Mesenchymal stem cell (in vitro differentiated cells and primary cell): ENCODE measurements around the gene MANSC4.

Experiments
- DNase-seq: peaks from one replicate; pipeline ENCODE4 v3.0.0-alpha.2; 2013
- H2AFZ ChIP-seq: one replicate; pipeline ENCODE4 v1.6.1; 2013; ENCODE audit warnings: low read depth, mild to moderate bottlenecking, control low read depth, inconsistent platforms, low read length, moderate library complexity
- H2AK5ac ChIP-seq: 2 replicates; pipeline ENCODE4 v1.6.1; 2013; ENCODE audit warnings: low read length, moderate library complexity, mild to moderate bottlenecking, inconsistent platforms; ENCODE audit not compliant: severe bottlenecking
- H2BK120ac ChIP-seq: one replicate; pipeline ENCODE4 v1.6.1; 2013; ENCODE audit warnings: low read depth, mild to moderate bottlenecking, inconsistent platforms, low read length, moderate library complexity
- H2BK12ac ChIP-seq, 2 experiments: one replicate each; pipeline ENCODE4 v1.6.1; 2013; ENCODE audit warnings: inconsistent platforms in 2 of 2, low read length in 2 of 2, mild to moderate bottlenecking in 2 of 2, moderate library complexity in 2 of 2, control low read depth in 1 of 2
- H2BK15ac ChIP-seq: one replicate; pipeline ENCODE4 v1.6.1; 2013; ENCODE audit warnings: mild to moderate bottlenecking, low read depth, inconsistent platforms; ENCODE audit not compliant: poor library complexity, severe bottlenecking
- H2BK5ac ChIP-seq: 2 replicates; pipeline ENCODE4 v1.6.1; 2013; ENCODE audit warnings: low read depth, mild to moderate bottlenecking, low read length, control low read depth, inconsistent platforms; ENCODE audit not compliant: poor library complexity, severe bottlenecking
- H3K14ac ChIP-seq, 2 experiments: one replicate each; pipeline ENCODE4 v1.6.1; 2013; ENCODE audit warnings: inconsistent platforms in 2 of 2, low read length in 2 of 2, control low read depth in 1 of 2, mild to moderate bottlenecking in 1 of 2, moderate library complexity in 1 of 2
- H3K18ac ChIP-seq, 2 experiments: one replicate each; pipeline ENCODE4 v1.6.1; 2013; ENCODE audit warnings: inconsistent platforms in 2 of 2, low read length in 2 of 2, control low read depth in 1 of 2, low read depth in 1 of 2, mild to moderate bottlenecking in 1 of 2
- H3K23ac ChIP-seq, 2 experiments: one replicate each; pipeline ENCODE4 v1.6.1; 2013; ENCODE audit warnings: inconsistent platforms in 2 of 2, low read length in 2 of 2, mild to moderate bottlenecking in 2 of 2, moderate library complexity in 2 of 2, control low read depth in 1 of 2
- H3K27ac ChIP-seq: 2 replicates; pipeline ENCODE4 v1.5.1; 2013; ENCODE audit warnings: mild to moderate bottlenecking, moderate library complexity, low read length, control low read depth, inconsistent platforms; ENCODE audit not compliant: poor library complexity, severe bottlenecking
- H3K27me3 ChIP-seq, 2 experiments: 2 replicates each; pipeline versions ENCODE4 v1.6.1 to v1.7.0; 2013; ENCODE audit warnings: low read length in 2 of 2, mild to moderate bottlenecking in 2 of 2, moderate library complexity in 2 of 2, control low read depth in 1 of 2, inconsistent platforms in 1 of 2; ENCODE audit not compliant: control insufficient read depth in 1 of 2, insufficient read depth in 1 of 2
- H3K36me3 ChIP-seq, 2 experiments: 2 replicates each; pipeline versions ENCODE4 v1.6.1 to v1.7.0; 2013; ENCODE audit warnings: low read length in 2 of 2, control low read depth in 1 of 2, inconsistent platforms in 1 of 2, low read depth in 1 of 2, mild to moderate bottlenecking in 1 of 2; ENCODE audit not compliant: insufficient read depth in 2 of 2, control insufficient read depth in 1 of 2
- H3K4ac ChIP-seq, 2 experiments: one replicate each; pipeline ENCODE4 v1.6.1; 2013; ENCODE audit warnings: inconsistent platforms in 2 of 2, low read length in 2 of 2, mild to moderate bottlenecking in 2 of 2, moderate library complexity in 2 of 2, control low read depth in 1 of 2, low read depth in 1 of 2
- H3K4me1 ChIP-seq: 2 replicates; pipeline ENCODE4 v1.6.1; 2013; ENCODE audit warnings: low read depth, low read length, control low read depth; ENCODE audit not compliant: control insufficient read depth, insufficient read depth
- H3K4me2 ChIP-seq: 2 replicates; pipeline ENCODE4 v1.6.1; 2013; ENCODE audit warnings: low read length, mild to moderate bottlenecking, inconsistent platforms; ENCODE audit not compliant: poor library complexity, severe bottlenecking
- H3K4me3 ChIP-seq, 2 experiments: 2 replicates each; pipeline versions ENCODE4 v1.5.1 to v1.7.0; 2013; ENCODE audit warnings: low read length in 2 of 2, mild to moderate bottlenecking in 2 of 2, control low read depth in 1 of 2, low read depth in 1 of 2; ENCODE audit not compliant: insufficient read depth in 1 of 2
- H3K79me1 ChIP-seq: replicated peaks from 2 replicates; pipeline ENCODE4 v1.6.1; 2013; ENCODE audit warnings: mild to moderate bottlenecking, control low read depth, low read length, inconsistent platforms; ENCODE audit not compliant: poor library complexity, severe bottlenecking
- H3K9ac ChIP-seq: 2 replicates; pipeline ENCODE4 v1.7.0; 2013; ENCODE audit warnings: mild to moderate bottlenecking, low read length, moderate library complexity
- H3K9me3 ChIP-seq: 2 replicates; pipeline ENCODE4 v1.7.0; 2013; ENCODE audit warnings: mild to moderate bottlenecking, low read length; ENCODE audit not compliant: control insufficient read depth
- H4K8ac ChIP-seq: one replicate; pipeline ENCODE4 v1.6.1; 2013; ENCODE audit warnings: inconsistent platforms, mild to moderate bottlenecking, low read length, moderate library complexity
- H4K91ac ChIP-seq: one replicate; pipeline ENCODE4 v1.6.1; 2013; ENCODE audit warnings: mild to moderate bottlenecking, low read length, inconsistent platforms
- WGBS: methylation state at CpG from one replicate; pipeline ENCODE4 v1.1.7; 2013; ENCODE audit warnings: mixed read lengths; 5-methylcytosine and 5-hydroxymethylcytosine counted together

MANSC4 gene

DNA sequence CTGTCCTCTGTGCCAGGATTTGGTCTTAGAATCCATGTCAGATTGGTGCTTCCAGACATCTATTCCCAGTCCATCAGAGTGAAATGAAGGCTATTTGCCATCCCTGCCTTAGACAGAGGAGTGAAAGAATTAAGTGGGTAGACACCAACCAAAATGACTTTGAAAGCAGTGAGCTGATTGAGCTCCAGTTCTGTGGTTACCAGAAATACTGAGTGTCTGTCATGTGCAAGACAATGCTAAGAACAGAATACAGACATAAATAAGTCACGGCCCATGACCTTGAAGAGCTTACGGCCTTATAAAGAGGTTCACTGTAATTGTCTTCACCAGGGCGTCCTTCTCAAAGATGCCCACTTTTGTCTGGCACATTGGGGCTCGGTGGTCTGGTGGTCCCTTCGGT, 21.6 kb upstream of the MANSC4 start:
- no peak overlapping the region for H3K27ac ChIP-seq

DNA sequence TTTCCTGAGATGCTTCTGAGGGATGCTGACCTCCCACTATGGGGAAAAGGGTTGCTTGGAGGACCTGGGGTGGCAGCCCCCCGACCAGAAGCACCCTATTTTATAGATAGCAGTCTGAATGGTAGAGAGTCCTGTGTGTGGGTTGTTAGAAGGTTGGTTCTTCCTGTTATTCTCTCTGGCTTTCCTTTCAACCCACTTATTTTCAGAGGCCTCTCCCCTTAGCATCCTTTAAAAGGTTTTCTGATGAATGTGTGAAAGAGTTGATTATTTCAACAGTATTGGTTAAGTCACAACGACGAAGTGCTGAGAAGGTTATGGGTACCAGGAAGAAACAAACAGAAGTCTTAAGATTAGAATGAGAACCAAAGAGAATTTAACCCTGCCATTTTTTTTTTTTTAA, 20.8 kb upstream of the MANSC4 start:
- Histone ChIP-seq H3K4ac (no peak overlapping the region), H3K36me3 (peaks cover 10 to 55% of the 10 kb centered on the region in 2 experiments), H3K9me3 (no peaks in the 10 kb centered on the region), H3K4me1 (no peaks in the 10 kb centered on the region), H3K4me2 (no peak overlapping the region), H3K18ac (no peak overlapping the region), H3K27me3 (no peaks in the 10 kb centered on the region), H2BK12ac (no peak overlapping the region), H3K9ac (no peak overlapping the region), H3K79me1 (peaks cover 4% of the 10 kb centered on the region), H2BK15ac (no peak overlapping the region), H3K14ac (no peak overlapping the region), H2BK5ac (no peak overlapping the region), H2BK120ac (no peak overlapping the region), H4K91ac (no peak overlapping the region), H3K4me3 (no peak overlapping the region), H3K27ac (no peak overlapping the region), H4K8ac (no peak overlapping the region), H3K23ac (no peak overlapping the region), H2AFZ (no peak overlapping the region), H2AK5ac (no peak overlapping the region)
- no peak for DNase-seq
- 100% methylated on average over 3 of the region's 3 CpGs for WGBS

More for the DNA sequence above, 21.6 kb upstream of the MANSC4 start:
- H3K23ac ChIP-seq, result no peak overlapping the region
- no peaks in the 10 kb centered on the region for H3K27me3 ChIP-seq
- peaks cover 4% of the 10 kb centered on the region for H3K79me1 ChIP-seq
- H3K9me3 ChIP-seq, result no peaks in the 10 kb centered on the region
- no peak overlapping the region for H3K9ac ChIP-seq
- no peak overlapping the region for H3K4ac ChIP-seq
- H3K14ac ChIP-seq, result no peak overlapping the region
- H4K91ac ChIP-seq, result no peak overlapping the region
- DNase-seq, result no peak
- no peak overlapping the region for H3K18ac ChIP-seq
- H4K8ac ChIP-seq, result no peak overlapping the region
- no peak overlapping the region for H3K4me2 ChIP-seq
- H3K36me3 ChIP-seq, result peaks cover 8 to 47% of the 10 kb centered on the region in 2 experiments
- whole genome bisulfite sequencing, result 97% methylated on average over 5 of the region's 5 CpGs
- no peak overlapping the region for H2AFZ ChIP-seq
- H2AK5ac ChIP-seq, result no peak overlapping the region
- H2BK5ac ChIP-seq, result no peak overlapping the region
- no peaks in the 10 kb centered on the region for H3K4me1 ChIP-seq
- no peak overlapping the region for H2BK15ac ChIP-seq
- no peak overlapping the region for H2BK12ac ChIP-seq
- H2BK120ac ChIP-seq, result no peak overlapping the region
- no peak overlapping the region for H3K4me3 ChIP-seq

DNA sequence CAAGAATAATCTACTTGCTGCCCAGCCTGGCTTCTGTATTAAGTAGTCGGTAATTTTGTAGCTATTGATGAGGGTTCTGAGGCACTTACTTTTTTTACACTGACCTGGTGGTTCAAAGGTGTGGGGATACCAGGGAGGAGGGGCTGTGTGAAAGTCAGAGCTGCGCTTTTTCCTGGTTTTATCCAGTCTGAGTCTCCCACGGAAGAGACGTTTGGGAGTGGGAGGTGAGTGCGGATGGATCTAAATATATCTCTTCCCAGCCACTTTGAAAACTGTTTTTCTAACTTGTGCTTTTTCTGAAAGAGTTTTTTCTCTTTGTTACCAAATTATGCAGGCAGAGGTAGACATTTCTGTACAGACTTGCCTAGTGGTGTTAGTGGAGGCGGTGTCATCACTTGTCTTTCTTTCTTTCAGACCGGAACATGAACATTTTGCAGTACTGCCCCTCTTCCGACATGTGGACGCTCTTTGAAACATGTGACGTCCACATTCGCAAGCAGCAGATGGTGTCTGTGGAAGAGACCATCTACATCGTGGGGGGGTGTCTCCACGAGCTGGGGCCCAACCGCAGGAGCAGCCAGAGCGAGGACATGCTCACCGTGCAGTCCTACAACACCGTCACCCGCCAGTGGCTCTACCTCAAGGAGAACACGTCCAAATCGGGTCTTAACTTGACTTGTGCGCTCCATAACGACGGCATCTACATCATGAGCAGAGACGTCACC, 17.4 kb upstream of the MANSC4 start:
- Histone ChIP-seq H3K27ac (no peak overlapping the region), H4K8ac (no peak overlapping the region), H2BK120ac (no peak overlapping the region), H3K23ac (no peak overlapping the region), H3K14ac (no peak overlapping the region), H2AK5ac (no peak overlapping the region), H3K4me1 (no peaks in the 10 kb centered on the region), H2AFZ (no peak overlapping the region), H3K4me2 (no peak overlapping the region), H2BK5ac (no peak overlapping the region), H3K79me1 (peaks cover 16% of the 10 kb centered on the region), H3K4ac (no peak overlapping the region), H2BK12ac (no peak overlapping the region), H3K9me3 (no peaks in the 10 kb centered on the region), H4K91ac (no peak overlapping the region), H2BK15ac (no peak overlapping the region), H3K9ac (no peak overlapping the region), H3K36me3 (peaks cover 18 to 87% of the 10 kb centered on the region in 2 experiments), H3K18ac (no peak overlapping the region), H3K27me3 (no peaks in the 10 kb centered on the region), H3K4me3 (no peak overlapping the region)
- 98% methylated on average over 21 of the region's 24 CpGs for WGBS
- DNase-seq, result no peak

DNA sequence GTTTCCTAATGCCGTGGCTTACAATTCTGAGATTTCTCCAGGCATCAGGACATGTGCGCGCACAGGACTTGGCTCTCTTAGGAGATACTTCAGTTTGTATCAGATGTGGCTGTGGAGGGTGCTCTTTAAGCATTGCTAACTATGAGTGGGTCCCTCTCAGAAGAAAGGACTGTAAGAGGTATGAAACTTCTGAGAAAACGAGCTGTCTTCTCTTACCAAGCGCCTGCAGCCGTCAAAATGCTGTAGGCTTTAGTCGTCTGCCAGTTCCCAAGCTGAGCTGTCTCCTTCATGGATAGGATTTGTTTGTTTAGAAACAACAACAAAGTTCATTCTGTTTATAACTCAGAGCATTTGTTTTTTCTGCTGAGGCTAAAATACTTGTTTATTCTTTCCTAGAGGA, 16.1 kb upstream of the MANSC4 start:
- Histone ChIP-seq H3K14ac (no peak overlapping the region), H3K27ac (no peak overlapping the region), H3K18ac (no peak overlapping the region), H2AK5ac (no peak overlapping the region), H3K4me3 (no peak overlapping the region), H4K91ac (no peak overlapping the region), H3K9ac (no peak overlapping the region), H3K27me3 (no peaks in the 10 kb centered on the region), H3K36me3 (peaks cover 23 to 92% of the 10 kb centered on the region in 2 experiments), H3K4me1 (no peaks in the 10 kb centered on the region), H3K79me1 (peaks cover 27% of the 10 kb centered on the region), H2BK120ac (no peak overlapping the region), H3K4me2 (no peak overlapping the region), H2BK15ac (no peak overlapping the region), H3K9me3 (no peaks in the 10 kb centered on the region), H3K23ac (no peak overlapping the region), H4K8ac (no peak overlapping the region), H2AFZ (no peak overlapping the region), H2BK5ac (no peak overlapping the region), H3K4ac (no peak overlapping the region), H2BK12ac (no peak overlapping the region)
- no peak for DNase-seq
- 90% methylated on average over 6 of the region's 7 CpGs for WGBS
